Measurements from ENCODE around the gene TMC3.
A peak's percentile ranks its signal among the peaks of the same experiment; 100 is the strongest.

Gene TMC3

DNA sequence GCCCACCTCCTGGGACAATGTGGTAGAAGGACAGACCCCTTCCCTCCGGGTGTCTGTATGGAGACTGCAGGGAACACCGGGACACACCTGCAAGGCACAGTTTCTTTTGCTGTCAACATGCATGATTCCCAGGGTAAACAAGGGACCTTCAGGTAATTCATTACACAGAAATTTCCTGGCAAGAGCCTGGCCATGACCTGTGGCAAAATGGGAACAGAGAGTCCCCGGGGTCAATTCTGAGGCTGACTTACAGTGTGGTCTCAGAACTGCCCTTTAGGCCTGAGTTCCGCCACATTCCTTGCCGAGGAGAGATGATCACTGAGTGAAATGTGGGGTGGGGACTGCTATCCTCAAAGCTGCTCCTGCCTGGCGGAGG is 56.4 kb downstream of the TMC3 start:
- no peak for DNase-seq

DNA sequence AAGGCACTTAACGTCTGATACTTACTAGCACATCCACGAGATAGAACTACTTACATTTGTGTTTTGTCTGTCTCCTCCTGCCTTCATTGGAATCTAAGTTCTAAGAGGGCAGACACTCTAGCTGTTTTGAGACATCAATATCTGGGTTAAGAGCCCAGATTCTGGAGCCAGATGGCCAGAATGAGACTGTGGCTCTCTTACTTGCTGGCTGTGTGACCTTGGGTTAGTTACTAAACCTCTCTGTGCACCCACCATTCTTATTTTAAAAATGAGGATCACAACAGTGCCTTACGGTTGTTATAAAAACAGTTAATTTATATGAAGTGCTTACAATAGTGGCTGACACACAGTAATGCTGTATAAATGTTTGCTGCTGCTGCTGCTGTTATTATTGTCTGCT is 57.7 kb downstream of the TMC3 start:
- no peak for DNase-seq

DNA sequence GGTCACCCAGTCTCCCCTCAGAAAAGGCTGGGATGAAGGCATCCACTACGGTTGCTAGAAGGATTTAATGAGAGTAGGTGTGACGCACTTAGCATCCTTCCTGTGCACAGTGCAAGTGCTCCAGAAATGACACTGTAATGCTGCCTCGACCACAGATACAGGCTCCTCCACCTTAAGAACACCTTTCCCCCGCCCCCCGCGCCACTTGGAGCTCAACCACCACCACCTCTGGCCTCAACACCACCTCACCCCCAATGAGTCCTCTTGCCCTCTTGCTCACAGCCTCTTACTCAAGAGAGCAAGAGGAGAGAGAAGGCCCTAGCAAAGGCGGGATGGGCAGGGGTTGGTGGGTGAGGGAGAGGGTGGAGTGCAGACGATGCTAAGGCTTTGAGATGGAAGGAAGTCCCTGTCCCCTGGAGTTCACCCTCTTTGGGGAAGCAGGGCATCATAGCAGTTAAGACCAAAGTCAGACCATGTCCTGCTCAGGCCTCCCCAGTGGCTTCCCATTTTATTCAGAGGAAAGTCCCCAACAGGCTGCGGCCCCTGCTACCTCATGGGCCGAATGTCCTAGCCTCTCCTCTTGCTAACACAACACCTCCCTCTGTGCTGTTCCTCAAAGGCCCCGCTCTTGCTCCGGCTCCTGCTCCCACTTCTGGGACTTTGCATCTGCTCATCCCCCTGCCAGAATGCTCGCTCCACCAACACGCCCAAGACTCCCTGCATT is 58.4 kb downstream of the TMC3 start:
- no peak for DNase-seq

DNA sequence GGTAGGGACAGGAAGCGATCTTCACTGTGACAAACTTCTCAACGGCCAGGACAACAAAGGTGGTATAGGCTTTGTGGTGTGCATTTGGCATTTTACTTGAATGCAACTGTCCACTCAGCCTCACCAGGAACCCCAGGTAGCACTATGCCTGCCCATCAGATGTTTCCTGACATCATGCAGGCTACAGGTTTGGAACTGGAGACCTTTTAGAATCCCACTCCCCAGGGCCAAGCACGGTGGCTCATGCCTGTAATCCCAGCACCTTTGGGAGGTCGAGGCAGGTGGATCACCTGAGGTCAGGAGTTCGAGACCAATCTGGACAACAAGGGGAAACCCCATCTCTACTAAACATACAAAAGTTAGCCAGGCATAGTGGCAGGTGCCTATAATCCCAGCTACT is 59.6 kb downstream of the TMC3 start:
- no peak for DNase-seq

DNA sequence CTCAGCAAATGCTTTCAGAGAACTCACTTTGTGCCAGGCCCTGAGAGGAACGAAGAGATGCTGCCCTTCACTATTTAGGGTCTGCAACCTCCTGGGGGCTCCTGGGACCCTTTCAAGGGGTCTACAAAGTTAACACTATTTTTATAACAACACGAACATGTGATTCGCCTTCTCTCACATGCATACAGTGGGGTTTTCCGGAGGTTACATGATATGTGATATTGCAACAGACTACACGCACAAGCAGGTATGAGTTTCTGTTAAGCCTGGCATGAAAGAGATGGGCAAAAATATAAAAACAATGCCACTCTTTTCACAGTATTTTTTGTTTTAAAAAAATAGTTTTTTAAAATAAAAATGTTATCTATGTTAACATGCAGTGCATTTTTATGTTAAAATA is 60.3 kb downstream of the TMC3 start:
- DNase-seq, result no peak

DNA sequence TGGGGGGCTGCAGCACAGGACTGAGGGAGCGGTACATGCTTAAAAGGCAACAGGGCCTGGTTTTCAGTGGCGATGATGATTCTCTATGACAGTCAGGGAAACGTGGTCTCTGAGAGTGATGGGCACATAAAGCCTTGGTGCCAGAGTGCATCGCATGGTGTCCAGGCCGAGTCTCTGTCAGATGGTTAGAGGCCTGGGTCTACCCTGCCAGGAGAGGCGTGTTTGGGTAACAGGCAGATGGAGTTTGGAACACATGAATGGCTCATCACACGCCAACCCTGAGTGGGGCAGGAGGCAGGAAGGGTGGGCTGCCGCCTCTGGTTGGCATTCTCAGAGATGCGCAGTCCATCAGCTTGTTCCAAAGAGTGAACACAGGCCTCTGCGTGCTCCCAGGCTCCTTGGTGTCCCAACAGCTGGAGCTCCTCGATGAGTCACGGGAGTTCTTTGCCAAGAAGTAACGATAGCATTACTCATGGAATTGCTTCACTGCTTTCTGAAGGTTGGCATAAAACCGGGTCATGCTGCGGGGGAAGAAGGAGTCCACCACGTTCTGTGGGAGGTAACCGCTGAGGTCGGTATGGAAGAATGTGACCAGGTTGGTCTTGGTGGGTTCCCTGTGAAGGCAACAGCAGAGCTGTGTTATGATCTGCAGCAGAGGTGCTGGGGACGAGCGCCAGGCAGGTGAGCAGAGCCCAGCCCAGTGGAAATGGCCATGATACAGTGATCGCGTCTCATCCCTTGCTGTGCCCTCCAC is 61.0 kb downstream of the TMC3 start:
- DNase-seq, result no peak

DNA sequence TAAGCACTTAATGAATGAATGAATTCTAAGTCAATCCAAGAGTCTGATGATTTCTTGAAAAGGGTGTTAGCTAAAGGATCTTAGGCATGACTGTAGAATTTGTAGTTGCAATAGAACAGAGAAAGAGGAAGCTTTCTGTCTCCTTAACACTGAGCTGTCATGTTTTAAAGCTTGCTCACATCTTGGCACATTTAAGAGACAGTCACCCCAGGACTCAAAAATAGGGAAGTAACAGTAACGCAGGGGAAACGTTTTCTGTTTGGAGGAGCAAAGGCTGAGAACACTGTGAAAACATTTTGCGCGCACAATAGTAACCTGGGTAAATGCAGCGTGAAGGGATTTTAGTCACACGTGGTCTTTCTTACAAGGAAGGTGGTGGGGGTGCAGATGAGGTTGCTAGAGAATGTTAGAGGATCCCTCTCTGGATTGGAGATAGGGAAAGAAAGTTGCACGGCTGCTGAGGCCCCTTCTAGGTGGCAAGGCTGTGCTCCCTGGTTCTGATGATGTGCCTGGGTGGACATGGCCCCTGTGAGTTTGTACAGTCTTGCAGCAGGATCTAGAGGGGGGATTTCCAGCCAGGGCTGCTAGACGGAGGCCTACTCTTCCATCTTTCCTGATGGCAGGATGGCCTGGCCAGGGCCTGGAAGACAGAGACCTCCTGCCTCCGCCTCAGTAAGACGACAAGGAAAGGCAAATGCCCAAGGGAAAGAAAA is 62.1 kb downstream of the TMC3 start:
- peak; percentile 51 for DNase-seq

DNA sequence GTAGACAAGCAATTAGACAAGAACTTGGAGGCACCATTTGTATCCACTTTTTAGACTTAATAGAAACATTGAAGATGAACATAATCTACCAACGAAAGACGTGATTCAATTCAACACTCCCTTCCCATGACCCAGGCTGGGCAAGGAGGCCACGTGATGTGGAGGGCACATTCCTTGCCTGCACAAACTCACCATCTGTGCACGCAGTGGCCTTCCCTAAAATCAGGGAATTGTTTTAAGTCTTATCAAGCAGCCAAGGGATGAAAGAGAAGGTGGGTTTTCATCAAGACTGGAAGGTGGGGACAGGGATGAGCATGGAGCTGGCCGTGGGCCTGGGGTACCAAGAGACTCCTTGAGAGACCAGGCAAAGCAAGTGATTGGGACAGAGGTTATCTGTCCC is 63.5 kb downstream of the TMC3 start:
- no peak for DNase-seq

DNA sequence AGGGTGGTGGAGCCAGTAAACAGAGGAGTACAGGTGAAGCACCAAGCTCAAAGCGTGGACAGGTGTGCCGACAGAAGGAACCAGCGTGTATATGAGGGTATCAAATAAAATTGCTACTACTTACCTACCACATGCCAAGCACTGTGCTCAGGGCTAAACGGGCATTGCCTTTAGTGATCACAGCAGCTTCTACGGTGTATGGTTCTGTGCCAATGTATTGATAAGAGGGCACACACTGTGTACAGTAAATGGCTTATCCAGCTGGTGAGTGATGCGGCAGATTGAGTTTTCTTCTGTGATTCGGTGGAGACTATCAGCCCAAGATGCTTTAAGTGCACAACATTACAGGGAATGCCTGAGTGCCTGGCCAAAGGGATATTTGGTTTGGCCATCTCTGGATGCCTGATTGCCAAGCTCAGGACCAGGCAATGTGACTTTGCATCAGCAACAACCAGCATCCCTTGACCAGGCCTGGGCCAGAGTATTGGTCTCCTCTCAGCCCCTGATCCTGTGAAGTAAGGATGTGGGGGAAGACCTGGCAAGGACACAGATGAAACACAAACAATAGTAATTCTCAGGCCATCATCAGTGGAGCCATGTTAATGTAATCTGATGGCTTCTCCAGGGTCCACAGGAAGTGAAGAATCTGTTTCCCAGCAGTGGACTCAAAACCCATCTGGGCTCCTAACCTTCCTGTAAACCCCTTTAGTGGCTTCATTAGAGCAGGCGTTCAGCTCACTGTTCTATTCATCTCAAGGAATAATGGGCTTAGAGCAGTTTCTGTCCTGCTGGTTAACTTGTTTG is 64.2 kb downstream of the TMC3 start:
- no peak for DNase-seq

DNA sequence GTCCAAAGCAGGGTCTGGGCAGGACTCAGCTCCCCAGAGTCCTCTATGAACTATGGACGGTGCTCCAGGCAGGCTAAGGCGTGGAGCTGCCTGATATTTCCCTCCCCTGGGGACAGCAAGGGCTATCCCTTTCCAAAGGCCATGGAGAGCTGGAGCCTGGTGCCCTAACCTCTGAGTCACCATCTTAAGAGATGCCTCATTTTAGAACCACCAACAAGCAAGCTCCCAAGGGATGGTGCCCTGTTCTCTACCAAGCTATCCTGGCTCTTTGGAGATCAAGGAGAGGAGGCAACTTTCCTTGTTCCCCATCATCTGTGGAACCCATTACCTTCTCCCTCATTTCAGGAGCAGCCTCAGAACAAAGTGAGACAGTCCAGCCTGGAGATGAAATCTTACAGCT is 65.8 kb downstream of the TMC3 start:
- DNase-seq, result no peak

DNA sequence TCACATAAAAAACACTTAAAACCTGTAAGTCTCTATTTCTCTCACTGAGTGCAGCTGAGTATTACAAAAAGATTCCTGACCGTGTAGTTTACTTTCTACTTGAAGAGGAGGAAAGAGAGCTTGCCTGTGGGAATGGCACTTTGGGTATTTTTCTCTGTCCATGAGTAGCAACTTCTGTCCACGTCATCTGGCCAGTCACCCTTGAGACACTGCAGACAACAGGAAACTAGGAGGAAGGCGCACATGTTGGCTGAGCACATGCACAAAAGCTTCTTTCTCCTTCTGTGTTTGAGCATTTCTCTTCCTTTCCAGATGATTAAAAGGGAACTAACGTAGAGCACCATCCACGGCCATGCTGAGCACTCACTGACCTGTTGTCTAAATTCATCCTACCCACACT is 69.8 kb downstream of the TMC3 start:
- no peak for DNase-seq

DNA sequence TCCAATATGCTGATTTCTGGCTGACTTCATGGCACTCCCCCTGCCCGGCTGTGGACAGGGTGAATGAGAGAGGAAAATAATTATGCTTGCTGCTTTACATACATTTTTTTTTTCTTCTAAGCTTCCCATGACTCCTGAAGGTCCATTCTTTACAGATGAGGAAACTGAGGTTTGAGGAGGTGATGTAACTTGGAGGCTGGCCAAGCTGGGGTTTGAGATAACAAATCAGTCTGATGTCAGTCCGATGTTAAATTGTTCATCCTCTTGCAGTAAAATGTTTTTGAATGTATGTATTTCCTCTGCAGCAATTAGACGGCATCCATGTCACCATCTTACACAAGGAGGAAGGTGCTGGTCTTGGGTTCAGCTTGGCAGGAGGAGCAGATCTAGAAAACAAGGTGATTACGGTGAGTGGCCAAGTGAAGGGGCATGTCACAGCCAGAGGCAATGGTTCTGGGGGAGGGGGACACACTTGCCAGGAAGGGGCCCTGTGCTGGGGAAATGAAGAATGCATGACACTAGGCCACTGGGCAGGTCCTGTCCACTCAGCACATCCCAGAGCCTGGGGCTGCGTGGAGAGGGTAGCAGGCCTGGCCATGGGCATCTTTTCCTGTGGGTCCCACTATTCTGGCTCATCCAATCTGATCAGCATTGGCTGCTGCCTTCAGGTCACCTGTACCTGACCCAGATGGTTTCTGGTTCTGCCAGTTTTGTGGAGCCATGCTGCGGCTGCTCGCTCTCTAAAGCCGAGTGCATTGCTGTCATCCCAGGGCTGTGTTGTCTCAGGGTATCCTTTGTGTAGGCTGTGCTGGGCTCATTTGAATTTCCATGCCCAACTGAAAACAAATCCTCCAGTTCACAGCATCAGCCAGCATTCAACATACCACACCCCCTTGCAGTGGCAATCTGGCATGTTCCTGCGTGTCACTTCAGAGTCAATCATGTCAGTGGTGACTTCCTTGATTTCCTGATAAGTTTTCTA is 70.5 kb downstream of the TMC3 start:
- DNase-seq, result no peak

DNA sequence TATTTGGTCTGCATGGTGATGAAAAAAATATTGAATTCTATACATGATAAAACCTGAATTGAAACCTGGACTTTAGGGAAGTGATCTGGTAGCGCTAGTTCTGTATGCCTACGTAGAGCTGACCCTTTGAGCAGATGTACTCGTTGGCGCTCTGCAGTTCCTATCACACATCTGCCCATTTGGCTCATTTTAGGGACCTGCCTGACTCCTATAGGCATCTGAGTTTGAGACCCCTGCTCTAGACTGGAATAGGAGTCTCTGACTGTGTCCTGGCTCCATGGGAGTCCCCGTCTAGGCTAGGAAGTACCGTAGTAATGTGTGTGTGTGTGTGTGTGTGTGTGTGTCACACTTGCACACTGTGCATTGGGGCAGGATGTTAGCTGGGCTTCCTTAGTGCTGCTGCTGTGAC is 71.3 kb downstream of the TMC3 start:
- no peak for DNase-seq

DNA sequence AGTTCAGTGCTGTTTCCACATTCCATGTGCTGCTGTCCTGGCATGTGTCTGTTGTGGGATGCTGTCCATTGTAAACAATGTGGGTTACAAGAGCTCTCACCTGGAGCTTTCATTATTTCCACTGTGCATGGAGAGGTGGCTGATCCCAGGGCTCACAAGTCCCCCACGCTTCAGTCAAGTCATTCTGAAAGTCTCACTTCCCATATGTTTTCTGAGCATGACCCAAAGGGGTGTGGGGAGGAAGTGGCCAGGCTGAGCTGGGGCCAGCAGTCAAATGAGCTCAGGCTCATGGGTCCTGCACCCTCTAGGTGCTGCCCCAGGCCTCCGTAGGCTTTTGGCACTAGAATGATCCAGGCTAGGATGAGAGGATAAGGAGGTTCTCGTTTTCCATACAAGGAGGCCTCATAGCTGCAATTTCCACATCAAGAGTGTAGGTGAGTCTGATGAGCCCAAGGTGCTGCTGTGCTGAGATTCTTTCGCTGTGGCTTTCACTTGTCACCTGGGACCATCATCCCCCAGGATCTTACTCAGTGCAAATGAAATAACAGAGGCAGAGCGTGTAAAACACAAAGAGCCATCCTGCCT is 72.1 kb downstream of the TMC3 start:
- no peak for DNase-seq

DNA sequence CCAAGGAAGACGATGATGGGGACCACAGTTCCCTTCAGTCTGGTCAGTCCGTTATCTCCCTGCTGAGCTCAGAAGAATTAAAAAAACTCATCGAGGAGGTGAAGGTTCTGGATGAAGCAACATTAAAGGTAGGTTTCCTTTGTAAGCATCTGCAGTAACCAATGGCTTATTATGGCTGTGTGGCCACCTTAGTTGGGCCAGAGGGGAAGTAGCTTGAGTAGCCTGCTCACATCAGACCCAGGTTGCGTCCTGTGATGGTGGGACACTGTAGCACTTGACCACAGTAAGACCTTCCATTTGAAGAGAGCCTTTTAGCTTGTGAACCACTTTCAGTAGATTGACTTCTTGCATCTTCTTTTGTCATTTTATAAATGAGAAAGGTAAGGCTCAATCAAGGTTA is 72.6 kb downstream of the TMC3 start:
- no peak for DNase-seq

DNA sequence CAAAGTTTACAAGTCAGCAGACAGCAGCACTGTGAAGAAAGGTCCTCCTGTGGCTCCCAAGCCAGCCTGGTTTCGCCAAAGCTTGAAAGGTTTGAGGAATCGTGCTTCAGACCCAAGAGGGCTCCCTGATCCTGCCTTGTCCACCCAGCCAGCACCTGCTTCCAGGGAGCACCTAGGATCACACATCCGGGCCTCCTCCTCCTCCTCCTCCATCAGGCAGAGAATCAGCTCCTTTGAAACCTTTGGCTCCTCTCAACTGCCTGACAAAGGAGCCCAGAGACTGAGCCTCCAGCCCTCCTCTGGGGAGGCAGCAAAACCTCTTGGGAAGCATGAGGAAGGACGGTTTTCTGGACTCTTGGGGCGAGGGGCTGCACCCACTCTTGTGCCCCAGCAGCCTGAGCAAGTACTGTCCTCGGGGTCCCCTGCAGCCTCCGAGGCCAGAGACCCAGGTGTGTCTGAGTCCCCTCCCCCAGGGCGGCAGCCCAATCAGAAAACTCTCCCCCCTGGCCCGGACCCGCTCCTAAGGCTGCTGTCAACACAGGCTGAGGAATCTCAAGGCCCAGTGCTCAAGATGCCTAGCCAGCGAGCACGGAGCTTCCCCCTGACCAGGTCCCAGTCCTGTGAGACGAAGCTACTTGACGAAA is 74.3 kb downstream of the TMC3 start:
- DNase-seq, result no peak

DNA sequence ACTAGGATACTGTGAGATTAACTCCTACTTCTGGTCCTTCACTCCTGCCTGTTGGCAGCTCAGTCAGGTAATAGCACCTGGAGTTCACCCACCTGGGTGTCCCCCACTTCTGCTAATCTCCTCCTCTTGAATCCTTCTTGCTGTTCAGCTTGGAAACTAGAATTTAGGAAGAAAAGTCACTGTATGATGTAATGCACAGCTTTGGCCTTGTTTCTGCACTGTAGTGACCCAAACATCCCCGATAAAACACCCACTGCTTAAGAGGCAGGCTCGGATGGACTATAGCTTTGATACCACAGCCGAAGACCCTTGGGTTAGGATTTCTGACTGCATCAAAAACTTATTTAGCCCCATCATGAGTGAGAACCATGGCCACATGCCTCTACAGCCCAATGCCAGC is 74.9 kb downstream of the TMC3 start:
- DNase-seq, result no peak

DNA sequence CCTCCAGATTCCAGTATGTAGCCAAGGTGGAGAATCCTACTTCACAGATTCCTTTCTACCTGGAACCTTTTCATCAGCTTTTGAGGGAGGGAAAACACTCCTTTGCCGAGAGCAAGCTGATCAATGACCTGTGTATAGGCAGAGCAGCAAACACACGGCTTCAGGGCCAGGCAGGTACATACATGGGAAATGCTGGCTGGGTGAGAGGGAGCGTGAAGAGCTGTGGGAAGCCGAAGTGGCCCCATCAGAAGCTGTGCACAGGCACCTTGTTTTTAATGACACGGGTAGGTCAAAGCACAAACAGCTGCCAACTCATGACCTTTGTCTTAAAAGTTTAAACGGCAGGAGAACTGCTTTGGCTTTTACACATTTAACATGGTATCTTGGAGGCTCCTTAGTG is 75.4 kb downstream of the TMC3 start:
- no peak for DNase-seq

DNA sequence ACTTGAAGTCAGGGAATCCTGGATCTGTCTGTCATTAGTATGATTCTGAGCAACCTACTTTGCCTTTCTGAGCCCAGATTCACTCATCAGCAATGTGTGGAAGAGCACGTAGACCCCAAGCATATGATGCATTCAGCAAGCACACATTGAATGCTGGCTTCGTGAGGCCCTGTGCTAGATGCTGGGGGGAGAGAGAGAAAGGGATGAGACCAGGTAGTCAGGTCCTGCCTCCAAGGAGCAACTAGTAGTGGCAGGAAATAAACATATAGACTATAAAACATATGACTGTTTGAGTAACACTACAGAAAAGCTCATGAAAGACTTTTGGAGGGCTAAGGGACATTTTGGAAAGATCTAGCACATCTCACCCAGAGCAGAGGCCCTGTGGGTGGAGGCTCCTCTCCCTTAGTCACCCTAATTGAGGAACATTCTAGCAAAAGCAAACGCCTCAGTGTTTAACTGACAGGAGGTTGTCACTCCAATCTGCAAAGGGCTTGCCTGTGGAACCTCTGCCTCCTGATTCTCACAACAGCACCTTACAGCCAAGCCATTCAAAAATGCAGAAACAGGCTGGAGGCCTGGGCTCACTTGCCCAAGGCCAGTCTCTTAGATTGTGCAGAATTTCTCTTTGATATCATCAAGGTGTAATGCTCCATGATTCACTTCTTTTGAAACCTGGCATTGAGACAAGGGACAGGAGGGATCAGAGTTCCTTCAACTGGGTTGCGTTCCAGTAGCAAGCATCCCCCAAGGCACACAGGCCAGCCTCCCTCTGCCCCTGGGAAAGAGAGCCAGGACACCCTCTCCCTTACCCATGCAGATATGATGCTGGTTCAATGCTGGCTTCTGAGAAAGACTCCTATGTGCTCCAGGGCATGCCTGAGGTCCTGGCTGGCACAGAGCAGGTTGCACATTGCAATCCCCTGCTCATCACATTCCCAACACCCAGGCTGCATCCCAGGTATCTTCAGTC is 76.1 kb downstream of the TMC3 start:
- DNase-seq, result no peak

DNA sequence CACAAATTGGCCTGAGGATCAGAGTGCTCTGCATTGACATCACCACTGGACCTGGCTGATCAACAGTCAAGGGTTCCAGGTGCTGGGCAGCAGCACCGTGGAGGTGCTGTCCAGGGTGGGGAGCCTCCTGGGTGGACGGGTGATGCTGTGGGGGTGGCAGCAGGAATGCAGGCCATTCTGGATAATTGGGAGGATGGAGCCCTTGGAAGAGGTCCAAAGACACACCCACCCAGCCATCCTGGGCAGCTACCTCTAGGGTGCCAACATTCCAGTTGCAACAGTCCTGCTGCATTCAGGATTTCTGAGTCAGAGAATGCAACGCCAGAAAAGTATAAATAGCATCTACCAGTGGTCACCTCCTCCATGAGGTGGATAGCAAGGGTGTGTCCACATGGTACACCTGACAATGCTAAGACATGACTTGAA is 76.9 kb downstream of the TMC3 start:
- no peak for DNase-seq

All from KG1 (cell line).